ENCODE measurements around the gene RUNX2.

RUNX2 gene

DNA sequence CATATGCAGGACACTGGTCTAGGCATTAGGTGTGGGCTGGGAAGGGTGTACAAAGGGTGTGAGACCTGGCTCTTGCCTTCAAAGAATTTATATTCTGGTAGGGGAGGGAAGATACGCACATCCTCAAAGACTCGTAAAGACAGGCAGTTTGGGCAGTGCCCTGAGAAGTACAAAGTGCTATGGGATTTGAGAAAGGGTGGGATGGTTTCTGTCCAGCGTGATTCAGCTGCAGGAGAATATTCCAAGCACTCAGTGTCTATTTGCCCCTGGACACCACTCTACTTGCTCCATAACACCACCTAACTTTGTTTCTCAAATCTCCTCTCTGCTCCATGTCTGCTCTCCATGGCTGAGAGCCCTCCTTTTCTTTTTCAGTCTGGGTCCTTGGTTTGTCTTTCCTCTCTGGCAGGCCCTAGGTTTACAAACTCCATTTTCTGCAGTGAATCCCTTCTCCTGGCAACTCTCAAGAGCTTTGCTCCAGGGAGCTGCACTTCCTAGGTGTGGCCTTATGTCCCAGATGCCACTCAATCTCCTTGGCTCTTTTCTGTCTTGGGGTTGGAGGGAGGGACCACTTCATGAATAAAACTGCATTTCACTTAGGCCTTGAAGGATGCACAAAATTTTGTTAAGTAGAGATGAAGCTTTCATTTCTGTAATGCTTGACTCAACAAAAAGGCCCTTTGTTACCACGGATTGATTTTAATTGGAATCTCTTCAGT lies 377.2 kb downstream of the RUNX2 start:
- DNase-seq (ENCODE audit: low read depth in 2 of 2) = no peak

DNA sequence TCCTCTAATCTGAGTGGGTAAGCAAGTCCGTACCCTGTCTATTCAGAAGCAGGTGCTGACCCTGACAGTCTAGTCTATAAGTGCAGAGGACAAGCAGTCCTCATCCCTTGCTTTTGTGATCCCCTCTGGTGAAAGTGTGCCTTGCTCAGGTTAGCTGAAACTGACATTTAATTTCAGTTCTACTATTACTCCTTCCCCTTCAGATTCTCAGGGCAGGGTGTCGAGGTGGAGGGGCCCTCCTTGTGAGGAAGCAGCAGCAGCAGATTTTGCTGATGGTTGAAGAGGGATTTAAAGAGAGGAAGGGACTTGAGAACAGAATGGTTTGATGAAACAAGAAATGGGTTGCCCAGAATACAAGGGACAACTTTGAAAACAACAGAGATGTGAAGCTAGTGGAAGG lies 378.2 kb downstream of the RUNX2 start:
- DNase-seq (ENCODE audit: low read depth in 2 of 2) = no peak

DNA sequence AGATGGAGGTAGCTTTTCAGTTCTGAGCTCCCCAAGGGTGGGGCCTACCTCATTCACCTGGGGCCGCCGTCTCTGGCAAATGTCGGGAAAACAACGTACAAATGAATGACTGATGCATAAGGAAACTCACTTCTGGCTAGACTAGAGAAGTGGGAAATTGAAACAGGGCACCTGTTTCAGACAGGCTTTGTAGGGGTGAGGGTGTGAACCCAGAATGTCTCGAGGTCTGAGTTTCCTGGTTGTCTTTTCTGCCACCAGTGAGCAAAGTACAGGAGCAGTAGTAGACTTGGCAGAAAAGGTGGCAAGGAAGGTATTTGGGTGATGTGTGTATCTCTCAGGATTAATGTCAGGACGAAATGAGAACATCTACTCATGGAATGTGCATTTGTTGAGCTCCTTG lies 379.0 kb downstream of the RUNX2 start:
- no peak for DNase-seq (ENCODE audit: low read depth in 2 of 2)

DNA sequence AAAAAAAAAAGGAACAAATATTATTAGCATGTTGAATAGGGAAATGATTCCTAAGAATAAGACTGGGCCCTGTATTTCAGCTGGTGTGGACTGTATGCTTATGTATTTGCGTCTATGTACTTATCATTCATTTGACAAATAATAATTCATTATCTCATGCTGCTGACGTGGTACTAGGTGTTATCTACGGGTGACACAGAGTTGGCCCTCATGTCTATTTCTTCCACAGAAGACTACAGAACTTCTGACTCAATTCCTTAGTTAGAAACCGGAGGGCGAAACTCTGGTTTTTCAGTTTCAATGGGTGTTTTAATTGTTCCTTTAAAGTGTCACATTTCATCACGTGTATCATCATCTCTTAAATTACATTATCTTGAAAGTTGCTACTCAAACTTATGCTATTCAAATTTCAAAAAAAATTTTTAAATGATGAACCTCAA lies 381.7 kb downstream of the RUNX2 start:
- no peak for DNase-seq (ENCODE audit: low read depth in 2 of 2)

DNA sequence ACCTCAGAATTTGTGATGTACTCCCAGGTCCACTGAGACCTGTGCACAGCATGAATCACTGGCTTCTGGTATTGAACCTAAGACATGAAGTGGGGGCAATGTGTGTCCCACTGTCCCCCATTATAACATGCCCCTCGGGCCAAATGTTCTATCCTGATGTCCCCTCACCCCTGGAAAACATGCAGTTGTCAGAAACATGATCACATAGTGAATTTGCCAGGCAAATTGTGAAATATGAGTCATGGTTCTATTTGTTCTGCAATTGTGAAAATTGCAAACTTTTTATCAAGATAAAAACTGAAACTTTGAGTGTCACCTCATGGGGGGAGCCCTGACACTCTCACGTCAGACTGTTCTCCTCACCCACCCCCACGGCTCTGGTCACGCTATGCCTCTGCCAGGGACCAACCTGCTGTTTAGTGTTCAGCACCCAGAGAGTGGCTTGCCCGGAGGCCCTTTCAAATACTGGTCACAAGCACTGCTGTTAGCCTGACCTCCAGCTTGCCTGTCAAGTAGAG lies 382.2 kb downstream of the RUNX2 start:
- DNase-seq (ENCODE audit: low read depth in 2 of 2) = peak; percentile 83 to 94

DNA sequence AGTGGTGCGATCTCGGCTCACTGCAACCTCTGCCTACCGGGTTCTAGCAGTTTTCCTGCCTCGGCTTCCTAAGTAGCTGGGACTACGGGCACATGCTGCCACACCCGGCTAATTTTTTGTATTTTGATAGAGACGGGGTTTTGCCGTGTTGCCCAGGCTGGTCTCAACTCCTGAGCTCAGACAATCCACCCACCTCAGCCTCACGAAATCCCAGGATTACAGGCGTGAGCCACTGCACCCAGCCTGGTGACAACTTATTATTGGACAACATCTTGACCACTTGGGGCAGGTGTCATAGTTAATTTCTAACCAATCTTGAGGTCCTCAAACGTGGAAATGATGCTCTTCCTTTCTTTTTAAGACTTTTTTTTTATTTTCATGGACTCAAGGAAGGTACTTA lies 383.9 kb downstream of the RUNX2 start:
- no peak for DNase-seq (ENCODE audit: low read depth in 2 of 2)

DNA sequence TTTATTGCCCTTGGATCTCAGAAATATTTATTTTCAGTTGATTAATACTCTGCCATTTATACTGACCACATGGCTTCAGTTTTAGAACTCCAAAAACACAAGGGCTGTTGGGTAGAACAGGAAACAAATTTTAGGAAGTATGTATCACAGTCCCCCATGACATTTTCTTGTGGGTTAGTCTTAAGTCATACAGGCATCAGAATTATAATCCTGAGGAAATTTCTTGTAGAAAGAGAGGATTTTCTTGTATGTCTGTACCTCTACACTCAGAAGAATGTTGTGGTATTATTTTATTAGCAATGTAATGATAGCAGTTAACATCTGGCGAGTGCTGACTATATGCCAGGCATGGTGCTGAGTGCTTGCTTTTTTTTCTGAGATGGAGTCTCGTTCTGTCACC lies 384.7 kb downstream of the RUNX2 start:
- no peak for DNase-seq (ENCODE audit: low read depth in 2 of 2)
